IPS-18c (cell line): ENCODE data around the gene FA2H.
"Not testable (repeated sequence)": the region's sequence is repeated elsewhere in the genome, so short reads cannot be mapped to it uniquely, and the experiment has no call there.

Experiments used
- H3K4me3 ChIP-seq: 2 replicates; pipeline ENCODE4 v1.7.0; 2013; ENCODE audit warnings: low read depth, mild to moderate bottlenecking, low read length, moderate library complexity; ENCODE audit not compliant: insufficient read depth
- H3K9me3 ChIP-seq: one replicate; pipeline ENCODE4 v1.6.1; 2013; ENCODE audit warnings: mild to moderate bottlenecking, low read length, moderate library complexity; ENCODE audit not compliant: control insufficient read depth, insufficient read depth

Gene FA2H

DNA sequence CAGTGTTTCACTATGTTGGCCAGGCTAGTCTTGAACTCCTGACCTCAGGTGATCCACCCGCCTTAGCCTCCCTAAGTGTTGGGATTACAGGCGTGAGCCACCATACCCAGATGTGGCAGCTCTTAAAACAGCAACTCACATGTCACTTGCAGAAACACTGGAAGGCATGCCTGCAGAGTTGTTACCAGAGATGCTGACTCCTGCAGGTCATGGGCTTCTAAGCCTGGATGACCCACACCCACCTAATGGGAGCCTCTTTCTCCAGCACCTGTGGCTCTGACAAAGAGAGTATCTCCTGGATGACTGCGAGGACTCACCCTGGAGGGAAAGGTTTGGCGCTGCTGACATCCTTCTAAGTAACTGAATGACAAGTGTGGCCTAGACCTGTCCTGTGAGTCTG is 96.8 kb downstream of the FA2H start:
- Histone ChIP-seq H3K9me3 (no peaks in the 10 kb centered on the region), H3K4me3 (no peak overlapping the region)

DNA sequence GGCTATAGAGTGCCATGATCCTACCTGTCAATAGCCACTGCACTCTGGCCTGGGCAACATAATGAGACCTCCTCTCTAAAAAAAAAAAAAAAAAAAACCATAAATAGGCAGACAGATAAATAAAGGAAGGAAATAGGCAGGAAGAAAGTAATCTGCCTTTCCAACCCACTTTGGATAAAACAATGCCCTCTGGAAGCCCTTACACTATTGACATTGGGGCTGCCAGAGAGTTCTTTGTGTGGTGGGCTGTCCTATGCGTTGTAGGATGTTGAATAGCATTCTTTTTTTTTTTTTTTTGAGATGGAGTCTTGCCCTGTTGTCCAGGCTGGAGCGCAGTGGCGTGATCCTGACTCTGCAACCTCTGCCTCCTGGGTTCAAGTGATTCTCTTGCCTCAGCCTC is 100.7 kb downstream of the FA2H start:
- H3K4me3 ChIP-seq, result no peak overlapping the region
- no peaks in the 10 kb centered on the region for H3K9me3 ChIP-seq

DNA sequence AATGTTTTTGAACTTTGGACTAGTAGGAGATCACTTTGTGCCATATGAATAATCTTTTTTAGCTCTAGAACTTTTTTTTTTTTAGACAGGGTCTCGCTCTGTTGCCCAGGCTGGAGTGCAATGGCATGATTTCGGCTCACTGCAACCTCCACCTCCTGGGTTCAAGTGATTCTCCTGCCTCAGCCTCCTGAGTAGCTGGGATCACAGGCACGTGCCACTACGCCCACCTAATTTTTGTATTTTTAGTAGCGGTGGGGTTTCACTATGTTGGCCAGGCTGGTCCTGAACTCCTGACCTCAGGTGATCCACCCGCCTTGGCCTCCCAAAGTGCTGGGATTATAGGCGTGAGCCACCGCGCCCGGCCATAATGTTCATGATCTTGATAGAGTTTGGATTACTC is 105.7 kb downstream of the FA2H start:
- not testable (repeated sequence) for H3K9me3 ChIP-seq, H3K4me3 ChIP-seq

DNA sequence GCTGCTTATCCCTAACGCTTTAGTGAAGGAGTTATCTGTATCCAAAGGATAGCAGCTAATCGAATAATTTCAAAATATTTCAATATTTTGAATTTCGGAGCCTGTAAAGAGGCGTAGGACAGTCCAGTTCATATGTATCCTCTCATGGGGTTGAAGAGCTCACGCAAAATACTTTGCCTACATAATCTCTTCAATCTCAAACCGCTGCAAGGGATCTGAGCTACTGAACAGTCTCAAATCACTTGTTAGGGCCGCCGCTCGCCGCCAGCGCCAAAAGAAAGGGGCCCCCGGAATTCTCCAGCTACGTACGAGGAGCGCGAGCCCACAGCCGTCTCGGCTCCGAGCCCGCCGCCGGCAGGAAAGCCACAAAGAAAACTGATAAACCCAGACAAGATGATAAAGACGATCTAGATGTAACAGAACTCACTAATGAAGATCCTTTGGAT is 107.3 kb downstream of the FA2H start:
- Histone ChIP-seq H3K4me3 (peak overlapping the region; percentile 94), H3K9me3 (peaks cover 3% of the 10 kb centered on the region)

DNA sequence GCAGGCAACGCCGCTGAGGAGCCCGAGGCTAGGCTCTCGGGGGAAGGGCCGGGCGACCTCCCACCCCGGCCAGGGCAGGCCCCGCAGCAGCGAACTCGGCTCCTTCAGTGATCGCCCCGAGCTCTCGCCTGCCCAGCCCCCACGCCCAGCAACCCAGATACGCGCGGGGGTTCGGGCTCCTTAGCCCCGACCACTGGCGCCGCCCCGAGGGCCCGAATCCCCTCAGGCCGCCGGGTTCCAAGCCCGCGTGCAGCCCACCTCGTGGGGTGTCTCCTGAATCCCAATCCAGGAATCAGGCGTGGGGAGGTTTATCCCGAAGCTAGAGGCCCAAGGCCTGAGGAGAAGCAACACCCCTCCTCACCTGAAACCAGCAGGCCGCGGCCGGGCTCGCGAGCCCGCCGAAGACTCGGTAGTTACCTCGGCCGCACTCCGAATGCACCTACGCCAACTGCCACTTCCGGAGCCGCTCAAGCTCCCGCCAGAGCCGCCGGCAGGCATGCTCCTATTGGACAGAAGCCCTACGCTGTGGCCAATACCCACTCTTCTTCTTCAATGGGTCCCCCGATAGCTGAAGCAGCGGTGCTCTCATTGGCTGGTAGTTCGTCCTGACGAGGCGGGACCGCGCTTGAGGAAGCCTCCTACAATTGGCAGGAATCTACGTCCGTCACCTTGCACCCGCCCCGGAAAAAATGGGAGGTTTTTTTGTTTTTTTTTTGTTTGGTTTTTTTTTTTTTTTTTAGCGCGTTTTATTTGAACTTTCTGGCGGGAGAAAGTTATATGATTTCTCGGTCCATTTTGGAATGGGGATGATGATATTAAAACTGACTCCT is 108.0 kb downstream of the FA2H start, which contains the start of gene RFWD3:
Gene RFWD3 (minus strand): TSS at position 453 of the 830 bp plus-strand sequence. CDS start 5,428 bp downstream, outside the sequence.
- peak within 1 kb of the TSS; percentile 94 for H3K4me3 ChIP-seq
- H3K9me3 ChIP-seq, result peaks cover 3% of the 10 kb centered on the region

DNA sequence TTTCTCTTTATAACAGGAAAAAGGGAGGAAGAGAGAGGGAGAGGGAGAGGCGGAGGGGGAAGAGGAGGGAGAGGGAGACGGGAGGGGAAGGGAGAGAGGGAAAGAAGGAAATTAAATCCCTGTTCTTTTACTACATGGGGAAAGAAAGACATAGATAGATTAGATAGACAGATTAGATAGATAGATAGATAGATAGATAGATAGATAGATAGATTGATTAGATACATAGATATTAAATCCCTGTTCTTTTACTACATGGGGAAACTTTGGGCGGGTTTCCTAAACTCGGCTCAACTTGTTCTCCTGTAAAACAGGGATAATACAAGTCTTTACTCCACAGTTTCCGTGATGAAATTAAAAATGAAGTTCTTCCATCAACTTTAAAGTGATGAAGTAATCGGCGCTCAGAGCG is 108.6 kb downstream of the FA2H start:
- Histone ChIP-seq H3K9me3 (peaks cover 3% of the 10 kb centered on the region), H3K4me3 (peak overlapping the region; percentile 94)
